Thyroid gland (tissue), 4 donors: ENCODE results near the gene INTS11. TPM values are rescaled to one million over a fixed set of nuclear protein-coding genes. Genes with fewer than 3 reads are reported as not detected.
A peak's percentile ranks its signal among the peaks of the same experiment; 100 is the strongest.

Source experiments
- DNase-seq, 2 donors: peaks; one replicate each; pipeline ENCODE4 v3.0.0-alpha.2; 2019
- H3K27ac ChIP-seq, 3 donors: fragments of 200-600 bp; sonication (generic); 1 replicate in 2 of 3; 2 replicates in 1 of 3; pipeline ENCODE4 v1.5.1; 2016 to 2019; ENCODE audit warnings: mild to moderate bottlenecking in 1 of 3, moderate library complexity in 1 of 3
- H3K27me3 ChIP-seq: fragments of 200-600 bp; sonication (generic); one replicate; pipeline ENCODE4 v1.5.1; 2019
- H3K36me3 ChIP-seq, 2 donors: fragments of 200-600 bp; sonication (generic); one replicate each; pipeline ENCODE4 v1.5.1; 2016 to 2019
- H3K4me1 ChIP-seq, 2 donors: fragments of 200-600 bp; sonication (generic); one replicate each; pipeline ENCODE4 v1.5.1; 2017 to 2019
- H3K4me3 ChIP-seq, 3 donors: fragments of 200-600 bp; sonication (generic); replicated peaks in 1 of 3; 1 replicate in 2 of 3; 2 replicates in 1 of 3; pipeline ENCODE4 v1.5.1; 2016; ENCODE audit warnings: mild to moderate bottlenecking in 1 of 3
- H3K9me3 ChIP-seq: fragments of 200-600 bp; sonication (generic); one replicate; pipeline ENCODE4 v1.5.1; 2017
- CTCF ChIP-seq, 6 experiments: fragments of 200-600 bp in 3 of 6; fragments of 450-650 bp in 3 of 6; sonication (generic) in 3 of 6; IDR thresholded peaks; one replicate each; pipeline ENCODE4 v1.5.1; 2016 to 2019; ENCODE audit warnings: antibody characterized with exemption in 6 of 6, mild to moderate bottlenecking in 2 of 6, inconsistent platforms in 1 of 6, moderate library complexity in 1 of 6
- POLR2A ChIP-seq, 2 donors: fragments of 450-650 bp; IDR thresholded peaks; one replicate each; pipeline ENCODE4 v1.6.1; 2017; ENCODE audit warnings: antibody characterized with exemption in 2 of 2, mild to moderate bottlenecking in 2 of 2, moderate library complexity in 1 of 2
- WGBS, 2 donors: methylation state at CpG; one replicate each; pipeline ENCODE4 v1.1.5; 2017; 5-methylcytosine and 5-hydroxymethylcytosine counted together
- intact Hi-C: fragments of 100-400 bp; cut with DNase I; formaldehyde crosslinking; loops from one replicate; pipeline ENCODE4 v1.15.1; 2023
- total RNA-seq, 4 donors: library from RNA; depleted of rRNA; stranded (reverse); fragments of >200 nt; gene quantifications; one replicate each; pipeline ENCODE4 v1.2.3, GENCODE V29; 2016

INTS11 gene
- total RNA-seq, 4 donors from 2014 or later, result 68.9 to 116 (median 94.7) TPM

- H3K27me3 ChIP-seq, result no peaks in the 10 kb centered on the region
- no peak for TF ChIP-seq POLR2A (IDR thresholded peaks at IDR 0.05)
- peak; percentile 35 to 88 (median 73) for TF ChIP-seq CTCF (IDR thresholded peaks at IDR 0.05)
- no peak overlapping the region for H3K27ac ChIP-seq
- peak; percentile 86 to 89 for DNase-seq
- WGBS, 2 donors, result 43 to 49% methylated on average over 6 to 21 of the region's 45 CpGs
- H3K4me3 ChIP-seq, result no peak overlapping the region
- peaks cover 6 to 9% of the 10 kb centered on the region in 2 donors for H3K4me1 ChIP-seq
- intact Hi-C loops, result loop anchor here (2.0 to 10.0 kb wide), 2 partner anchors 169 to 317 kb away; no protein-coding TSS in a partner anchor
- H3K9me3 ChIP-seq, result no peaks in the 10 kb centered on the region
- H3K36me3 ChIP-seq, result no peaks in the 10 kb centered on the region
Observed at GRCh38 chr1:1291548-1292441, 32.7 kb downstream of the INTS11 start.

GRCh38 chr1:1291023-1291528 is 33.4 kb downstream of the INTS11 start:
- no peak for DNase-seq
- 15 to 28% methylated on average over 6 to 7 of the region's 28 CpGs for WGBS, 2 donors
- intact Hi-C loops, result loop anchor here (2.0 to 10.0 kb wide), 2 partner anchors 168 to 316 kb away; no protein-coding TSS in a partner anchor

GRCh38 chr1:1290238-1290731 is 34.2 kb downstream of the INTS11 start:
- H3K4me1 ChIP-seq, result peaks cover 6 to 9% of the 10 kb centered on the region in 2 donors
- no peaks in the 10 kb centered on the region for H3K36me3 ChIP-seq
- no peak overlapping the region for H3K4me3 ChIP-seq
- peak in 4 of 6 experiments; percentile 13 to 45 (median 41) for TF ChIP-seq CTCF (IDR thresholded peaks at IDR 0.05)
- TF ChIP-seq POLR2A (IDR thresholded peaks at IDR 0.05), result no peak
- intact Hi-C loops, result loop anchor here (2.0 to 10.0 kb wide), 2 partner anchors 167 to 315 kb away; no protein-coding TSS in a partner anchor
- H3K27ac ChIP-seq, result no peak overlapping the region
- 19 to 90% methylated on average over 4 of the region's 15 CpGs for WGBS, 2 donors
- DNase-seq, result peak in 1 of 2 donors; percentile 48
- H3K27me3 ChIP-seq, result no peaks in the 10 kb centered on the region
- no peaks in the 10 kb centered on the region for H3K9me3 ChIP-seq

More at GRCh38 chr1:1291023-1291528, 33.4 kb downstream of the INTS11 start:
- Histone ChIP-seq H3K4me1 (peaks cover 6 to 9% of the 10 kb centered on the region in 2 donors), H3K36me3 (no peaks in the 10 kb centered on the region), H3K27me3 (no peaks in the 10 kb centered on the region), H3K9me3 (no peaks in the 10 kb centered on the region), H3K27ac (no peak overlapping the region), H3K4me3 (no peak overlapping the region)
- TF ChIP-seq CTCF (IDR thresholded peaks at IDR 0.05) (no peak), POLR2A (IDR thresholded peaks at IDR 0.05) (no peak)

GRCh38 chr1:1287288-1288110 is 37.0 kb downstream of the INTS11 start:
- no peaks in the 10 kb centered on the region for H3K36me3 ChIP-seq
- no peak overlapping the region for H3K27ac ChIP-seq
- H3K27me3 ChIP-seq, result no peaks in the 10 kb centered on the region
- no peak overlapping the region for H3K4me3 ChIP-seq
- intact Hi-C loops, result no loop called here
- peaks cover 6 to 9% of the 10 kb centered on the region in 2 donors for H3K4me1 ChIP-seq
- WGBS, 2 donors, result 73 to 84% methylated on average over 13 to 15 of the region's 46 CpGs
- no peaks in the 10 kb centered on the region for H3K9me3 ChIP-seq
- DNase-seq, result no peak
- TF ChIP-seq CTCF (IDR thresholded peaks at IDR 0.05), result no peak
- no peak for TF ChIP-seq POLR2A (IDR thresholded peaks at IDR 0.05)
